HL-60 (cell line): ENCODE data around the gene RECQL5.

Source experiments
- DNase-seq, 2 experiments: peaks; one replicate each; pipeline ENCODE4 v3.0.0-alpha.2; 2010 to 2020; ENCODE audit warnings: low read depth in 1 of 2, low spot score in 1 of 2
- H3K27ac ChIP-seq: fragments of 250-450 bp; sonication (Bioruptor Pico); replicated peaks from 2 replicates; pipeline ENCODE4 v1.5.1; 2020; ENCODE audit warnings: mild to moderate bottlenecking, moderate library complexity
- H3K27me3 ChIP-seq: fragments of 250-450 bp; sonication (Bioruptor Pico); 2 replicates; pipeline ENCODE4 v1.5.1; 2021; ENCODE audit warnings: mild to moderate bottlenecking, moderate library complexity; ENCODE audit not compliant: insufficient read depth, poor library complexity, severe bottlenecking
- H3K4me3 ChIP-seq: replicated peaks from 2 replicates; pipeline ENCODE4 v1.5.1; 2011; ENCODE audit warnings: mild to moderate bottlenecking, control low read depth, low read length; ENCODE audit not compliant: insufficient read depth
- GABPA ChIP-seq: IDR thresholded peaks from 2 replicates; pipeline ENCODE4 v1.6.1; 2012; ENCODE audit warnings: low read depth
- POLR2AphosphoS5 ChIP-seq: IDR thresholded peaks from 2 replicates; pipeline ENCODE4 v1.6.1; 2012; ENCODE audit warnings: low read depth
- SPI1 ChIP-seq: IDR thresholded peaks from 2 replicates; pipeline ENCODE4 v1.6.1; 2012; ENCODE audit warnings: low read depth, mild to moderate bottlenecking, borderline replicate concordance
- TF ChIP-seq, protein P1 (sequence below): IDR thresholded peaks from 2 replicates; pipeline ENCODE4 v1.6.1; 2012; ENCODE audit warnings: low read depth; ENCODE audit not compliant: insufficient replicate concordance
- TF ChIP-seq, protein P2 (sequence below): IDR thresholded peaks from one replicate; pipeline ENCODE4 v1.5.1; 2011; ENCODE audit warnings: low read length, control low read depth, inconsistent platforms; ENCODE audit not compliant: insufficient read depth

Gene RECQL5

DNA sequence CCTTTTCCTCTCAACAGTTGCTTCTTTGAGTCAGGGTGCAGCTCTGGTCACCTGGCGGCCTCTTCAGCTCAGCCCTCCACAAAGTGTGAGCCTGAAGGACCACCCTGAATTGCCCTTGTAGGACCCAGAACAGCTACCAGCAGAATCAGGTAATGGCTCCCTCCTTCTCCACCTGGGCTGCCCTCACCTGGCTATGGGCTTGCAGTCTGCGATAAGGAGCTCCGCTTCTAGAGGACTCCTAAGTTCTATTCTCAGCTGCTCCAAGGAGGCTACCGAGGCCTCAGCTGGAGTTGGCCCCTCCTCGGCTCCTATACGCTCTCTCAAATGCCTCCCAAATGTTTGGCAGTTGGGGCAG, 20.3 kb downstream of the RECQL5 start:
- no peak overlapping the region for H3K4me3 ChIP-seq
- TF ChIP-seq SPI1 (no peak), GABPA (no peak), POLR2AphosphoS5 (no peak)
- TF ChIP-seq, protein P1, sequence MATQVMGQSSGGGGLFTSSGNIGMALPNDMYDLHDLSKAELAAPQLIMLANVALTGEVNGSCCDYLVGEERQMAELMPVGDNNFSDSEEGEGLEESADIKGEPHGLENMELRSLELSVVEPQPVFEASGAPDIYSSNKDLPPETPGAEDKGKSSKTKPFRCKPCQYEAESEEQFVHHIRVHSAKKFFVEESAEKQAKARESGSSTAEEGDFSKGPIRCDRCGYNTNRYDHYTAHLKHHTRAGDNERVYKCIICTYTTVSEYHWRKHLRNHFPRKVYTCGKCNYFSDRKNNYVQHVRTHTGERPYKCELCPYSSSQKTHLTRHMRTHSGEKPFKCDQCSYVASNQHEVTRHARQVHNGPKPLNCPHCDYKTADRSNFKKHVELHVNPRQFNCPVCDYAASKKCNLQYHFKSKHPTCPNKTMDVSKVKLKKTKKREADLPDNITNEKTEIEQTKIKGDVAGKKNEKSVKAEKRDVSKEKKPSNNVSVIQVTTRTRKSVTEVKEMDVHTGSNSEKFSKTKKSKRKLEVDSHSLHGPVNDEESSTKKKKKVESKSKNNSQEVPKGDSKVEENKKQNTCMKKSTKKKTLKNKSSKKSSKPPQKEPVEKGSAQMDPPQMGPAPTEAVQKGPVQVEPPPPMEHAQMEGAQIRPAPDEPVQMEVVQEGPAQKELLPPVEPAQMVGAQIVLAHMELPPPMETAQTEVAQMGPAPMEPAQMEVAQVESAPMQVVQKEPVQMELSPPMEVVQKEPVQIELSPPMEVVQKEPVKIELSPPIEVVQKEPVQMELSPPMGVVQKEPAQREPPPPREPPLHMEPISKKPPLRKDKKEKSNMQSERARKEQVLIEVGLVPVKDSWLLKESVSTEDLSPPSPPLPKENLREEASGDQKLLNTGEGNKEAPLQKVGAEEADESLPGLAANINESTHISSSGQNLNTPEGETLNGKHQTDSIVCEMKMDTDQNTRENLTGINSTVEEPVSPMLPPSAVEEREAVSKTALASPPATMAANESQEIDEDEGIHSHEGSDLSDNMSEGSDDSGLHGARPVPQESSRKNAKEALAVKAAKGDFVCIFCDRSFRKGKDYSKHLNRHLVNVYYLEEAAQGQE = no peak
- TF ChIP-seq, protein P2, sequence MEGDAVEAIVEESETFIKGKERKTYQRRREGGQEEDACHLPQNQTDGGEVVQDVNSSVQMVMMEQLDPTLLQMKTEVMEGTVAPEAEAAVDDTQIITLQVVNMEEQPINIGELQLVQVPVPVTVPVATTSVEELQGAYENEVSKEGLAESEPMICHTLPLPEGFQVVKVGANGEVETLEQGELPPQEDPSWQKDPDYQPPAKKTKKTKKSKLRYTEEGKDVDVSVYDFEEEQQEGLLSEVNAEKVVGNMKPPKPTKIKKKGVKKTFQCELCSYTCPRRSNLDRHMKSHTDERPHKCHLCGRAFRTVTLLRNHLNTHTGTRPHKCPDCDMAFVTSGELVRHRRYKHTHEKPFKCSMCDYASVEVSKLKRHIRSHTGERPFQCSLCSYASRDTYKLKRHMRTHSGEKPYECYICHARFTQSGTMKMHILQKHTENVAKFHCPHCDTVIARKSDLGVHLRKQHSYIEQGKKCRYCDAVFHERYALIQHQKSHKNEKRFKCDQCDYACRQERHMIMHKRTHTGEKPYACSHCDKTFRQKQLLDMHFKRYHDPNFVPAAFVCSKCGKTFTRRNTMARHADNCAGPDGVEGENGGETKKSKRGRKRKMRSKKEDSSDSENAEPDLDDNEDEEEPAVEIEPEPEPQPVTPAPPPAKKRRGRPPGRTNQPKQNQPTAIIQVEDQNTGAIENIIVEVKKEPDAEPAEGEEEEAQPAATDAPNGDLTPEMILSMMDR = no peak
- no peak overlapping the region for H3K27ac ChIP-seq
- DNase-seq = no peak
- H3K27me3 ChIP-seq = no peaks in the 10 kb centered on the region

DNA sequence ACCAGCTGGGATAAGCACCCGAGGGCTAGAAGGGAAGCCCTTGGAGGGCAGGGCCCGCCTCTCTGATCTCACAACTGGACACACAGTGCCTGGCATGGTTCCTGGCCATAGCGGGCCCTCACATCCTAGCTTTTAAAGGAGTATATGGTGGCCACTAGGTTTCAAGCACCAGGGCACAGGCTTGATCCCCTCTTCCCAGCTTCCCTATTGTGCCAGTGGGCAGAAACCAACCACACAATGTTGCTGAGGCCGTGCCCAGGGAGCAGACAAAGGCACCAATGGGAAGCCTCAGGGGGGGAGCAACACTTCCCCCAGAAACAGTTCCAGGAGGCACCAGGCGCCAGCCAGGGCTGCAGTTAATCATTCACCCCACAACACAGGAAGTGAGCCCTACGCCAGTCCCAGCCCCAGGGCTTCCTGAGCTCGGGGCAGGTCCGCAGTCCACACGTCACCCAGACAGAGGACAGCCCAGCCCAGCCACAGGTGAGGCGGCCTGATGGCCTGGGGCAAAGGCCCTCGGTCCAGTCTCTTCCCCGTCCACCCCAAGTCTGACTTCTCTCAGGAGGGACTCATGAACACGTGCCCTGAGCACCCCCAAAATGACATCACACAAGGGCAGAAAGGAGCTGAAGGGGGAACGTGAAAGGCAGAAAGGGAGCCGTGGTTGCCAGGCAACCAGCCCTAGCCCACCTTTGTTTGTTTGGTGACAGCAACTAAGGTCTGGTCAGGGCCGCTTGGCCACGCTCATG, 20.9 kb downstream of the RECQL5 start:
- no peak overlapping the region for H3K4me3 ChIP-seq
- no peaks in the 10 kb centered on the region for H3K27me3 ChIP-seq
- TF ChIP-seq, protein P1 = no peak
- no peak overlapping the region; the same call in 1 of the 2 replicates for H3K27ac ChIP-seq
- DNase-seq = peak; percentile 33 to 52

DNA sequence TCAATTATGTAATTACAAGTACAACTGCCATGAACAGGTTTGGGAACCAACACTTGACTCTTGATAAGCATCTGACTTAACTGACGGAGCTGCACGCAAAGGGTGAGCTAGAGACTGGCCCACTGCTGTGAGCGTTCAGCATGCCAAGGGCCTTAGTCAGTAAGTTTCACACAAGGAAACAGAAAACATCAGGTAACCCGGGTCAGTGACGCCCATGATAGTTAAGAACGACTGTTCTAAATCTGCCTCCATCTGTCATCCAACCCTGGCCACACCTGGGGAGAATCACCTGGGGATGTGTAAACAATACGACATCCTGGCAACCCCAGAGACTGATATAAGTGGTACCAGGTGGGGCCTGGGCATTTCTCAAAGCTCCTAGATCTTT, 21.5 kb downstream of the RECQL5 start:
- no peak for TF ChIP-seq GABPA
- TF ChIP-seq POLR2AphosphoS5 = no peak
- no peak for TF ChIP-seq SPI1
- TF ChIP-seq, protein P2 = no peak
- TF ChIP-seq, protein P1 = no peak
- H3K27me3 ChIP-seq = no peaks in the 10 kb centered on the region
- no peak overlapping the region for H3K27ac ChIP-seq
- no peak overlapping the region for H3K4me3 ChIP-seq
- no peak for DNase-seq

DNA sequence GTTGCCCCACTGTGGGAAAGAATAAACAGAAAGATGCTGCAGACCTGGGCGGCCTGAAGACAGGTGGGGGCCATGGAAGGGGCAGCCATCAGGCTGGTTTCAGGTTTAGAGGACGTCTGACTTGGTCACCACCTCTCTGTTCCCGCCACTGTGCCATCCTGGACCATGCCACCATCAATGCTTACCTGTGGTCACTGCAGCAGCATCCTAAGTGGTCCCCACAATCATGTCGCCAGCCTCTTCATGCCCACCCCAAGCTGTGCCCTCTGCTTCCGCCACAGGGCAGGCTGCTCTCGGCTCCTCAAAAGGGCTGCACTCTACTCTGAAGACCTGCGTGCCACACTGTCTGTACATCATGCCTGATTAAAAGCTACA, 23.3 kb downstream of the RECQL5 start:
- TF ChIP-seq, protein P2 = no peak
- TF ChIP-seq, protein P1 = no peak
- no peak for DNase-seq
- Histone ChIP-seq H3K4me3 (no peak overlapping the region), H3K27ac (no peak overlapping the region), H3K27me3 (no peaks in the 10 kb centered on the region)
